ENCODE results near the gene SHH.

DNA sequence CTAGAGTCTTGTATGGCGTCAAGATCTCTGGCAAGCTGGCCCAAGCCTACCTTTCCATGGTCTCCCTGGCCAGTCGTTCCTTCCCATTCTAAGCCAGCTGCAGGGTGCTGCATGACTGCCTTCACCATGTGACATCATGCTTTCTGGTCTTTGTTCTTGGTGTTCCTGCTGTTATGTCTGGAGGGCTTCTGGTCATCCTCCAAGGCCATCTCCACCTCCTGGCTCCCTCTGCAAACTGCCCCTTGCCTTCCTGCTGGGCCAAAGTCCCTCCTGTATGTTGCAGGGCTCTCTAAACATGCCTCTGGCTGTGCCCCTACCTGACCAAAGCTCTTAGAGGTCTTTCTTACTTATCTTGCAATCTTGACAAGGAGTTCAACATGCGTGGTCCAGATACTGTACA, 44.4 kb upstream of the SHH start:
- TF ChIP-seq, protein P1, sequence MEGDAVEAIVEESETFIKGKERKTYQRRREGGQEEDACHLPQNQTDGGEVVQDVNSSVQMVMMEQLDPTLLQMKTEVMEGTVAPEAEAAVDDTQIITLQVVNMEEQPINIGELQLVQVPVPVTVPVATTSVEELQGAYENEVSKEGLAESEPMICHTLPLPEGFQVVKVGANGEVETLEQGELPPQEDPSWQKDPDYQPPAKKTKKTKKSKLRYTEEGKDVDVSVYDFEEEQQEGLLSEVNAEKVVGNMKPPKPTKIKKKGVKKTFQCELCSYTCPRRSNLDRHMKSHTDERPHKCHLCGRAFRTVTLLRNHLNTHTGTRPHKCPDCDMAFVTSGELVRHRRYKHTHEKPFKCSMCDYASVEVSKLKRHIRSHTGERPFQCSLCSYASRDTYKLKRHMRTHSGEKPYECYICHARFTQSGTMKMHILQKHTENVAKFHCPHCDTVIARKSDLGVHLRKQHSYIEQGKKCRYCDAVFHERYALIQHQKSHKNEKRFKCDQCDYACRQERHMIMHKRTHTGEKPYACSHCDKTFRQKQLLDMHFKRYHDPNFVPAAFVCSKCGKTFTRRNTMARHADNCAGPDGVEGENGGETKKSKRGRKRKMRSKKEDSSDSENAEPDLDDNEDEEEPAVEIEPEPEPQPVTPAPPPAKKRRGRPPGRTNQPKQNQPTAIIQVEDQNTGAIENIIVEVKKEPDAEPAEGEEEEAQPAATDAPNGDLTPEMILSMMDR (conservative IDR thresholded peaks at IDR 0.05; ENCODE audit: low read length): no peak
- TF ChIP-seq EZH2phosphoT487 (IDR thresholded peaks at IDR 0.05; ENCODE audit: borderline replicate concordance): no peak

Data from Loucy (cell line).